IPS-11a (cell line): Measurements from ENCODE around the gene DGLUCY.
"Not testable (repeated sequence)": the region's sequence is repeated elsewhere in the genome, so short reads cannot be mapped to it uniquely, and the experiment has no call there.

Experiments
- H3K4me3 ChIP-seq: one replicate; pipeline ENCODE4 v1.5.1; 2013; ENCODE audit warnings: low read depth, low read length, control low read depth

DGLUCY gene

DNA sequence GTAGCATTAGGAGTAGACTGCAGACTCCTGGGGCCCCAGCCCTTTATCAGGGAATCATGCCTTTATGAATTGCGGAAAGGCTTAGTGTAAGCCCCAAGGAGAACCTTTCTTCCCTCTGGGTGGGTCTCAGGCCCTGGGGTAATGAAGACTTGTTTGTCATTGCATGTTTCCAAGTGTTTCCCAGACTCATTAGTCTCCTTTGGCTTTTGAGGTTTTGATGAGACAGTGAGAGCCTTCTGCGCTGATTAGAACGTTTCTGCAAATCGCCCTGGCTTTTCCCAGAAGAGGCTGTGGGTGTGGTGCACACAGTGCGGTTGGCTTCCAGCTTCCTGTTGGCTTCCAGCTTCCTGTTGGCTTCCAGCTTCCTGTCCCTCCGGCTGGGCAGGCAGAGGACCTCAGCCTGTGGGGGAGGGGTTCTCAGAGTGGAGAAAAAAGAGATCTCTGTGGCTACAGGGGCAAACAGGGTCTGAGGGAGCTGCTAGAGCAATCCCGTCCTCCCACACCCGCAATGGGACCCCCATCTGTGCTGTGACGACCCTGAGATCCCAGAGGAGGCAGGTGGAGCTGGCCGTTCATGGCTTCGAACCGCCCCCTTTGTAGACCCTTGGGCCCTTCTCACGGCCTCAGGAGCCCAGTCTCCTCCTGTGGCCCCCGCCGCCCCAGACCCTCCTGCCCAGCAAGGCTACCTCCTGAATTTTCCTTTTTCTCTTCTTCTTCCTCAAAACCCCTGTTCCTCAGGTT lies 88.5 kb downstream of the DGLUCY start:
- H3K4me3 ChIP-seq, result no peak overlapping the region

DNA sequence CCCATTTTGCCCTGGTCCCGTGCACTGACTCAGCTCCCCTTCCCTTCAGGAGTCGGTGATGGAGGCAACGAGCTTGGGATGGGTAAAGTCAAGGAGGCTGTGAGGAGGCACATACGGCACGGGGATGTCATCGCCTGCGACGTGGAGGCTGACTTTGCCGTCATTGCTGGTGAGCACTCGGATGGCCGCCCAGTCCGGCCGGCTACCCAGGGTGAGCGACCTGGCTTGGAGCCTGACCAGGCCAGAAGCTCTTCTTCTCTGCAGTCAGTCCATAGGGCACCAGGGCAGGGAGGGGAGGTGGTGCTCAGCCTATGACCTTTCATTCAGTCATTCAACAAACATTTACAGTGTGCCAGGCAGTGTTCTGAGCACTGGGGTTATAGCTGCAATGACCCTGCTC lies 90.8 kb downstream of the DGLUCY start:
- no peak overlapping the region for H3K4me3 ChIP-seq

DNA sequence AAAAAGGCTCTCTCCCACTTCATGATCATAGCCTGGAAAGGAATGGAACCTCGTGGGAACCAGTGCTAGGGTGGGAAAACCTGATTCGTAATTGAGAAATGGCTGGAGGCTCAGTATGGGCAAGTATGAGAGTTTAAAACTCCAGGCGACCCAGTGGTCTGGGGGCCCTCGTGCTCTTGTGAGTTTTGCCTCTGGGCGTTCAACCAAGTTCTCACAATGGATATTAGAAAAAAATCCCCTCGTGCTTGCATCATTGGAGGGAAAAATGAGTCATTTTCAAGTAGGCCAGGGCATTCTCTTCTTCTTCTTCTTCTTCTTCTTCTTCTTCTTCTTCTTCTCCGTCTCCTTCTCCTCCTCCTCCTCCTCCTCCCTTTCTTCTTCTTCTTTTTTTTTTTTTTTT lies 91.6 kb downstream of the DGLUCY start:
- H3K4me3 ChIP-seq, result no peak overlapping the region

DNA sequence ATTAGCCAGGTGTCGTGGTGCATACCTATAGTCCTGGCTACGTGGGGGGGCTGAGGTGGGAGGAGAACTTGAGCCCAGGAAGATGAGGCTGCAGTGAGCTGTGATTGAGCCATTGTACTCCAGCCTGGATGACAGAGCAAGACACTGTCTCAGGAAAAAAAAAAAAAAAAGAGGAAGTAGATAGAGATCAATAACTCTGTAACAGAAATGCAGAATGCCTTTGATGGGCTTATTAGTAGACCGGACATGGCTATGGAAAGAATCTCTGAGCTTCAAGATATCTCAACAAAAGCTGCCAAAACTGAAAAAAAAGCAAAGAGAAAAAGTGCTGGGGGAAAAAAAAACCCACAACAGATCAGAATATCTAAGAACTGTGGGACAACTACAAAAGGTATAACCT lies 93.1 kb downstream of the DGLUCY start:
- H3K4me3 ChIP-seq, result no peak overlapping the region

DNA sequence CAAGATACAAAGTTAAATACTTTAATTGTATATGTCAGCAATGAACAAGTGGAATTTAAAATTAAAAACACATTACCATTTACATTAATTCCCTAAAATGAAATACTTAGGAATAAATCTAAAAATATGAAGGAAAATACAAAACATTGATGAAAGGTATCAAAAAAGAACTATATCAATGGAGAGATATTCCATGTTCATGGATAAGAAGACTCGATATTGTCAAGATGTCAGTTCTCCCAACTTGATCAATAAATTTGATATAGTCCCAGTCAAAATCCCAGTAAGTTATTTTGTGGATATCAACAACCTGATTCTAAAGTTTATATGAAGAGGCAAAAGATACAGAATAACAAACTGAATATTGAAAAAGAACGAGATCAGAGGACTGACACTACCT lies 97.1 kb downstream of the DGLUCY start:
- H3K4me3 ChIP-seq, result no peak overlapping the region

DNA sequence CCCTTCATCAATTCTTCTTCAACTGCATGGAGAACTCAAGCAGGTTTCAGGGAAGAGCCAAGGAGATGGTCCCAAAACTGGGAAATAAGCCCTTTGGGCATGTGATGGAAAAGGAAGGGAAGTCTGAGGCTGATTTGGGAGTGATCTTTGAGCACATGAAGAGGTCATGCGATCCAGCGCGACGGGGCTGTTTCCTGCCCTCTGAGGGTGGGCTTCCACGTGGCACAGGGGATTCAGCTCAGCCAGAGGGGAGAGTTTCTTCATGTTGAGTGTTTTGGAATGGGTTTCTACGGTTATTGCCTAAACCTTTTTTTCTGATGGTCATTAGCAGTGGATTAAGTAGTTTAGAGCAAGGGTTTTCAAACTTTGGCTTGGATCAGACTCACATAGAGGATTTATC lies 100.4 kb downstream of the DGLUCY start:
- no peak overlapping the region for H3K4me3 ChIP-seq

DNA sequence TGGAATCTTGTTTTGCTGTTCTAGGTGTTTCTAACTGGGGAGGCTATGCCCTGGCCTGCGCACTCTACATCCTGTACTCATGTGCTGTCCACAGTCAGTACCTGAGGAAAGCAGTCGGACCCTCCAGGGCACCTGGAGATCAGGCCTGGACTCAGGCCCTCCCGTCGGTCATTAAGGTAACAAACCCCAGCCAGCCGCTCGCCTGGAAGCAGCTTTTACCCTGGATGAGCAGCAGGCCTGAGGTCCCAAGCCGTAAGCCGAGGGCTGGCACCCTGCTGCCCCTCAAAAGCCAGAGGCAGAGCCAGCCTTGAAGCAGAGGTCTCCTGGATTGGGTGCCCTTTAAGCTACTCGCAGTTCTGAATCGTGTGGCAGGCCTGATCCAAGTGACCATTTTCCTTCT lies 101.5 kb downstream of the DGLUCY start:
- H3K4me3 ChIP-seq, result no peak overlapping the region

DNA sequence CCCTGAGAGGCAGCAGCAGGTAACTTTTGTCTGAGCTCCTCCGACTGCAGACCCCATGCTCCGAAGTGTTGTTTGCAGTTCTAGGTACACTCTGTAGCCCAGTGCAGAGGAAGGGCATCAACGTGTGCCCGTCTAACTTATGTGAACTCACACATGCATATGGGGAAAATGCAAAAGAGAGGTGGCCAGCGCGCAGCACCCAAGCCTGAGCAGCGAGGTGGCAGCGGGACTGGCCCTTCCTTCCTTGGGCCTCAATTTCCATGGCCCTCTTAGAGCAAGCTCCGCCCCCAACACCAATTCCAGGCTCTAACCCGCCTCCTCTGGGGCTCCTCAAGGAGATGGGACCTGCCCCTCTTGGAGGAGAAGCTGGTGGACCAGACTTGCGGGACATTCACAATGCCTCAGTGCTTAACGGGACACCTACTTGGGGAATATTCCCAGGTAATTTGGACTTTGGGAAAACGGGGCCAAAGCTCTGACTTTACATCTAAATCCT lies 102.9 kb downstream of the DGLUCY start:
- H3K4me3 ChIP-seq, result no peak overlapping the region

DNA sequence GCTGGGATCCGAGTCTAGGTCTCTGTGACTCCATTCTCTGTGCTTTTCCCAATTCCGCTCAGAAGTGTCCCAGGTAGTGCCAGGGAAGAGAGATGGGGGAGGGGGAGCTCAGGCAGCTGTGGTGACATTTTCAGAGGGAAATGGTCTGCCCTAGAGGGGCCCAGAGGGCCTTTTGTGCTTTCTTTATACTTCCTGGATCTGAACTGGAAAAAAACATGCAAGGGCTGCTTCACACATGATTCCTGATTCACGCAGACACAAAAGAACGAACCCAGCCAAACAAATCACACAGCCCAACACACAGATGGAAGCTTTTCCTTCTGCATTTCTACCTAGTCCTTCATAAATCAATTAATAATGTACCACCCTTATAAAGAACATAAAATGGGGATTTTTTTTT lies 104.1 kb downstream of the DGLUCY start:
- no peak overlapping the region for H3K4me3 ChIP-seq

DNA sequence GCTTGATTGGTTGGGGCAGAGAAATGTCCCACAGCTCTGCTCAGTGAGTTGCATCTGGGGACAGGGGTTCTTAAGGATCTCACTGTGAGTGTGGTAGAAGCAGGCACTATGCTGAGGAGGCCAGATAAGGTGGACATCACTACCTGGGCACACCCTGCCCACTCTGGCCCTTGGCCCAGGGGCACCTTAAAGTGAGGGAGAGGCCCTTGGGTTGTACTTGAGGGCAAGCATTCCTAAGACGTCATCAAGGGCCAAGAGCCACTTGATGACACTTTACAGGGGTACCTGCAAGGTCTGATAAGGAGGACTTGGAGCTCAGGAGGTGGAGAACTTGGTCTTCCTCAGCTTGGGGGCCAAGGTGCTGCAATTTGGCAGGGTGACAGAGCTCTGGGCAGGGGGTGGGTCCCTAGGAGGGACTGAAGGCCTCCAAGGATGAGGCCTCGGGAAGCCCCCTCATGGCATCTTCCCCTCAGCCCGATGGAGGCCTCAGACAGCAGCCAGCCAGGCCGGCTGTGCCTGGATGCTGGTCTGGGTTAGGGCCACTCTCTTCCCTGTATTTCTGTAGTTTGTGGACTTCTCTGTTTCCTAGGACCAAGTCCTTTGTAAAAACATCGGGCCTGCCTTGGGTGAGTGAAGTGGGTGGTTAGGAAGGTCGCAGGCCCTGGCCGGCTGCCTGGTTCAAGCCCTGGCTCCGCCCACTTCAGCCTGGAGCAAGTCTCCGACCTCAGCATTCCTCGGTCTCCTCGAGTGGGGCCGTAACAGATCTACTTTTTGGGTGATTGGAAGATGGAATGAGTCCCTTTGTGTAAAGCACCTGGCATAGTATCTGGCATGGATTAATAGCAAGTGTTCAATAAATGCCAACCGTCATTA lies 105.9 kb downstream of the DGLUCY start:
- no peak overlapping the region for H3K4me3 ChIP-seq

DNA sequence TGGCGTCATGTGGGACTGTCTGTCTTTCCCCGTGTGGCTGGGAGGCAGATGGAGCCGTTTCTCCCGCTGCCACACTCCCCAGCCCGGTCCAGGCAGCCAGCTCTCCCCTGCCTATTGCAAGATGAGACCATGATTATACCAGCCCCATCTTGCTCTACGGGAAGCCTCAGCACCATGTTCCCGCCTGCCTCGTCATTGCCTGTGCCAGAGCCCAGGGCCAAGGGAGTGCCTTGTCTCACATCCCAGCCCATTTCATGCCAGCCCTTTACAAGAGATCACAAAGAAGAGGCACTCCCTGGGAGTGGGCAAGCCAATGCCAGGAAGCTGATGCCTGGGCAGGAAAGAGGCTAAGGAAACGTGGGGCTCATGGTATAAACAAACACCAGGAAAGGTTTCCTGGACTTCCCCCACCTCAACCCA lies 106.7 kb downstream of the DGLUCY start:
- no peak overlapping the region for H3K4me3 ChIP-seq

DNA sequence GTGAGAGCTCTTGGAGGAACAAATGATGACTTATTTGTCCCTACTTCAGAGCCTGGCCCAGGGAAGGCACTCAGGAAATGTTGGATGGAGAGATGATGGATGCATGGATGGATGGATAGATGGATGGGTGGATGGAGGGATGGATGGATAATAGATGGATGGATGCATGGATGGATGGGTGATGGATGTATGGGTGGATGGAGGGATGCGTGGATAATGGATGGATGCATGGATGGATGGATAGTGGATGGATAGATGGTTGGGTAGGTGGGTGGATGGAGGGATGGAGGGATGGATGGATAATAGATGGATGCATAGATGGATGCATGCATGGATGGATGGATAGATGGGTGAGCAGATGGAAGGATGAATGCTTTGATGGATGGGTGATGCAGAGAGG lies 107.4 kb downstream of the DGLUCY start:
- H3K4me3 ChIP-seq, result no peak overlapping the region

DNA sequence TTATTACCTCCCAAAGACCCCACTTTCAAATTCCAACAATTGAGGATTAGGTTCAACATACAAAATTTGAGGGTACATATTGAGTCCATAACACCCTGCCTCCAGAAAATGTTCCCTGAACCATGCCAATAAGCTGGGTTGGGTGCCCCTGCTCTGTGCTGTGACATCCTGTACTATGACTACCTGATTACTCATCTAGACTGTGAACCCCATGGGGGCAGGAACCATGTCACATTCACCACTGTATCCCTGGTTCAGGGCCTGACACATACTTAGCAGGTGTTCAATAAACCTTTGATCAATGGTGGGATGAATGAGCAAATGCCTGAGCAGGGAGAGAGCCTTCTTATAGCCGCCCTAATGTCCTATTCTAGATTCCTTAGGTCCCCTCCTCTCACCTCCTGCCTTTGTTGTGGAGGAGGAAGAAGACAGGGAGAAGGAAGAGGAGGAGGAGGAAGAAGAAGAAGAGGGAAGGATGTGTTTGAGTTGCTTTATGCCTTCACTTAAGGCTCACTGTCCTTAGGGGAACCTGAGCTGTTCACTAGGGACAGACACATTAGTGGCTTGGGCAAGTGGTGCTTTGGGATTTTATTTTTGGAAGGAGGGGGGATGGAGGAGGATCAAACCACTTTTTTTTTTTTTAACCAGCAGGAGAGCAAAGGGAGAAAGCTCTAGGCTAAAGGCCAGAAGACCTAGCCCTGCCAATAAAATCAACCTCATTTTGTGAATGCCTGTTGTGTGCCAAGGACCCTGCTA lies 109.3 kb downstream of the DGLUCY start:
- H3K4me3 ChIP-seq, result no peak overlapping the region

DNA sequence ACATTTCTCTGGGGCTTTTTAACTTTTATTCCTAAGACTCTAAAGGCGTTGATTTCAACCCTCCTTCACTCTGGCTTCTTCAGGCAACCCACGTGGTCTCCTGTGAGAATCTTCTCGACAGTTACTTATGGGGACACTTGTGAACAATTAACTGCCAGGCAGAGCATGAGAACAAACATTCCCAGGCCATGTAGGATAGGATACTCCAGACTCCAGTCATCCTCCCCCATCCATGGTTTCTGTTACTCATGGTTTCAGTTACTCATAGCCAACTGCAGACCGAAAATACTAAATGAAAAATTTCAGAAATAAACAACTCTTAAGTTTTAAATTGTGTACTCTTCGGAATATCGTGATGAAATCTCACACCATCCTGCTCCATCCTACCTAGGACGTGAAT lies 111.2 kb downstream of the DGLUCY start:
- H3K4me3 ChIP-seq, result no peak overlapping the region

DNA sequence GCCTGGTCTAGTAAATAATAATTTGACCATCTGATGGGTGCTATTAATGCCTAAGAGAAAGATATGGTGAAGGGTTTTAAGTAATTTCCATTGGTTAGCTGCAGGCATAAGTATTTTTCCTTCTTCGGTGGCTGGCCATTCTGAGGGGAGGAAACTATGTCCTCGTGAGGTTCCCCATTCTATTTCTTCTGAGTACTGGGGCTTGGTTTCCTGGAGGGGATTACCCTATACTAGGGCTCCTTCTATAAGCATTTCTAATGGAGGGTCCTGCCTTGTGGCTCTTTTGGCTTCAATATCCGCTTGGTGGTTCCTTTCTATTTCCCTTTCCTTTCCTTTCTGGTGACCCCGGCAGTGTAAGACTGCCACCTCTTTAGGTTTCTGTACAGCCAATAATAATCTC lies 112.5 kb downstream of the DGLUCY start:
- H3K4me3 ChIP-seq, result not testable (repeated sequence)

DNA sequence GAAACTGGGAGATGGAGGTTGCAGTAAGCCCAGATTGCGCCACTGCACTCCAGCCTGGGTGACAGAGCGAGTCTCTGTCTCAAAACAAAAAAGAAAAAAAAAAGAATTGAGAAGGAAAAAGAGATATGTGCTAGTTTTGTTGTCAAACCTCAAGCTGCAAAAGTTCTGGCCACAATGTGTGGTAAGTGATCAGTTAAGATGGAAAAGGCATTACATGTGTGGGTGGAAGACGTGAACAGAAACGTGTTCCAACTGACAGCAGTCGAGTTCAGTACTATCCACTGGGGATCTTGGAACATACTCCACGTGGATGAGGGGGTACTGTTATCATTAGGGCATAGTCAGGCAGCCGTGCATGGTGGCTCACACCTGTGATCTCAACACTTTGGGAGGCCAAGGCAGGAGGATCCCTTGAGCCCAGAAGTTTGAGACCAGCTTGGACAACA lies 113.3 kb downstream of the DGLUCY start:
- H3K4me3 ChIP-seq, result no peak overlapping the region

DNA sequence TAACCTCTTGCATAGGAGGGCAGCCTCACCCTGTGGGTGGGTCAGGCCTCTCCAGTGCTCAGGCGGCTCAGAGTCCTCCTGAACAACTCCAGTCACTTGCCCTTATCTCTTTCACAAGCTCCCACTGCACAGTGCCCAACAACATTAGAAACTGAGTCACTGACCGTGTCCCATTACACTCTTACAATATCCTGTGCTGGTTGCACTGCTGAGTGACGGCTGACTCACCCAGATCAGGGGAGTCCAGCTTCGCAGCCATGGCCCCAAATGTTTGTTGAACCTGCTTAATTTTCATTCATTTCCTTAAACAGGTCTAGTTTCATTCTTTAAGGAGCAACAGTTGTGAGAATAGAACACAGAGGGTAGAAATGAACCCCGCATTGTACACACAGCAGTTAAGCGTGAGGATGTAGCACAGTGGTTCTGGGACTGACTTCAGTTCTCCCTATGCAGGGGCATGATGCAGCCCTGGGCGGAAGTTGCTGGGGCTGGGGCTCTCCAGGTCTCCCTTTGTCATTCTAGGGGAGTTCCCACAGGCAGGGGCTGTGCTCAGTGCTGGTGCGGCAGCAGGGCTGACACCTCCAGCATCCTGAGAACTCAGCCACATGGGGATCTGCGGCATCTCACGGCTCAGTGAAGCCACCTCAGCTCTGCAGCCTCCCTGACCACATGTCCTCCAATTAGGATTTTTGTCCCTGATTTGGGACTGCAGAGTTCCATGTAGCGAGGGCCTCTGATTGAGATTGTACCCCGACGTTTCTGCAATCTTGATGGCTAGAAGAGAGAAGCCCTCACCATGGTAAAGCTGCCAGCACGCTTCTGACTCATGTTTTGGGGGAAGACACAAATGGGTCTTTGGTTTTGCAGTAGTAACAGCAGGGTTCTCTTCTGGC lies 114.5 kb downstream of the DGLUCY start:
- H3K4me3 ChIP-seq, result no peak overlapping the region

DNA sequence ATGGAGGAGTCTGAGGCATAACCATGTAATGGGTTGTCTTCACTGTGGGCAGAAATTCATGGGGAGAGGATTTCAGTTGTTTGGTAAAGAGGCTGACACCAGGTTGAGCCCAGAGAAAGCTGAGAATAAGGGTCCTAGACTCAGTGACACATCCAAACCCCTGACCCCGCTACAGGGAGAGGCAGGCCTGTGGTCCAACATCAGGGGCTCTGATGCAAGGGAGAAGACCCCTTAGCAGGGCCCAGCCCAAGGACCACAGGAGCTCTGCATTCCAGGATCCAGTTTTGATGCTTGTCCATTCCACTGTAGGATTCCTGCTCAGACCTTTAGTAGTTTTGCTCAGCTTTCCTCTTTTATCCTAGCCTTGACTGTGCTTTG lies 115.1 kb downstream of the DGLUCY start:
- H3K4me3 ChIP-seq, result no peak overlapping the region

DNA sequence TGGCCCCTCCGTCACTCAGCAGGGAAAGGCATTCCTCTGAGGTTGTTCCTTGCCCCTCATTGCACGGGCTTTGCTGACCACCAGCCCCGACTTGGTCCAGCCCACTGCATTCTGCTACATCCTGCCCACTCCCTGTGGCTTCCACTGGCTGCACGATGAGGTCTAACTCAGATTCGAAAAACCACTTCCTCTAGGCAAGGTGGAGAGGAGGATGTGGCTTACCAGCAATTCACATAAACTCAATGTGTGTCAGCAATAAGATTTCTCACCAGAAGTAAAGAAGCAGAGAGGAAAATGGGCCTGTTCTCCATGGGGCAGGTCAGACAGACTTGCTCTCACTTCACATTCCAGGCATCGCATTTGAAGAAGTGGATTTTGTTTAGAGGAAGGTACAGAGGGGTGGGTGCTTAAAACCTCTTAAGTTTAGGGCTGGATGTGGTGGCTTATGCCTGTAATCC lies 115.9 kb downstream of the DGLUCY start:
- no peak overlapping the region for H3K4me3 ChIP-seq

DNA sequence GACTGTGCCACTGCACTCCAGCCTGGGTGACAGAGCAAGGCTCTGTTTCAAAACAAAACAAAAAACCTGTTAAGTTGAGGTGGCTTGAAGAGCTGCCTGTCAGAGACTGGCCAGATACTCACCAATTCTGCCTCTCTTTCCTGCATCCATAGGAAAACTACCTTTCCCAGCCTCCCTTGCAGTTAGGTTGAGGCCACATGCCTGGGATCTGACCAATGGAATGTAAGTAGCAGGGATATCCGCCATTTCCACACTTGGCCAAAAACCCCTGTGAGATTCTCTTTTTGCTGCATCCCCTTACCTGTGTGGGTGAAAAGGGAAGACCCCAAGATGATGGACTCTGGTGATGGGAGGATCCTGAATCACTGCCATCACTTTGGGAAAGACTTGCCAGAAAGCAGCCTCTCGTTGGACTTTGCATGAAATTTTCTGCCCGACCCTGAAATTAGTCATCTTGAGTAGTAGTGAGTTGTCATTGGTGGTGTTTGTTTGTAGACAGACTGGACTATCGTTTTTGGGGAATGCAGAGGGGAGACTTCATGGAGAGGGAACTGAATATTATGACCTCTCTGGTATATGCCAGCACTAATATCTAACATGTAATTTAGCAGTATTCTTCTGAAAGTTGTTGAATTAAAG lies 116.6 kb downstream of the DGLUCY start:
- H3K4me3 ChIP-seq, result no peak overlapping the region
